Prostate gland (tissue), 2 donors: ENCODE results near the gene MAMDC2. TPM values are rescaled to one million over a fixed set of nuclear protein-coding genes. Genes with fewer than 3 reads are reported as not detected.

Experiments
- DNase-seq: peaks from one replicate; pipeline ENCODE4 v3.0.0-alpha.2; 2019; ENCODE audit warnings: low spot score
- H3K27ac ChIP-seq, 2 donors: fragments of 200-600 bp; sonication (generic); 2 replicates each; pipeline ENCODE4 v1.5.1; 2017 to 2019
- H3K27me3 ChIP-seq: fragments of 200-600 bp; sonication (generic); replicated peaks from 2 replicates; pipeline ENCODE4 v1.5.1; 2019; ENCODE audit not compliant: insufficient read depth
- H3K36me3 ChIP-seq, 2 donors: fragments of 200-600 bp; sonication (generic); 1 replicate in 1 of 2; 2 replicates in 1 of 2; pipeline versions ENCODE4 v1.5.1 to v1.8.1; 2017 to 2019
- H3K4me1 ChIP-seq: fragments of 200-600 bp; sonication (generic); replicated peaks from 2 replicates; pipeline ENCODE4 v1.5.1; 2019
- H3K4me3 ChIP-seq, 2 donors: fragments of 200-600 bp; sonication (generic); 2 replicates each; pipeline ENCODE4 v1.5.1; 2017 to 2019
- H3K9me3 ChIP-seq: fragments of 200-600 bp; sonication (generic); 2 replicates; pipeline ENCODE4 v1.5.1; 2017
- CTCF ChIP-seq, 4 experiments: fragments of 200-600 bp in 2 of 4; fragments of 450-650 bp in 2 of 4; sonication (generic) in 2 of 4; IDR thresholded peaks; 1 replicate in 3 of 4; 2 replicates in 1 of 4; pipeline ENCODE4 v1.5.1; 2016 to 2019; ENCODE audit warnings: antibody characterized with exemption in 4 of 4, mild to moderate bottlenecking in 2 of 4, moderate library complexity in 2 of 4
- POLR2A ChIP-seq: fragments of 450-650 bp; IDR thresholded peaks from one replicate; pipeline ENCODE4 v1.6.1; 2016; ENCODE audit warnings: antibody characterized with exemption, mild to moderate bottlenecking
- POLR2AphosphoS5 ChIP-seq: sonication (generic); formaldehyde crosslinking; IDR thresholded peaks from one replicate; pipeline ENCODE4 v1.6.1; 2017; ENCODE audit warnings: antibody characterized with exemption
- WGBS: methylation state at CpG from one replicate; pipeline ENCODE4 v1.1.5; 2018; 5-methylcytosine and 5-hydroxymethylcytosine counted together
- intact Hi-C: fragments of 100-400 bp; cut with DNase I; formaldehyde crosslinking; loops from one replicate; pipeline ENCODE4 v1.14.2; 2022
- total RNA-seq, 2 donors: library from RNA; depleted of rRNA; stranded (reverse); fragments of >200 nt; gene quantifications; one replicate each; pipeline ENCODE4 v1.1.0, GENCODE V29; 2016

The MAMDC2 gene
- total RNA-seq, 2 donors from 2014 or later: 4.2 to 33.8 TPM

GRCh38 chr9:70111042-70111602 is 67.5 kb downstream of the MAMDC2 start:
- H3K4me3 ChIP-seq: no peak overlapping the region
- H3K27ac ChIP-seq: no peak overlapping the region
- no peaks in the 10 kb centered on the region for H3K36me3 ChIP-seq
- H3K27me3 ChIP-seq: no peaks in the 10 kb centered on the region
- DNase-seq: peak; percentile 62
- no peaks in the 10 kb centered on the region for H3K4me1 ChIP-seq
- WGBS: 26% methylated on average over 4 of the region's 4 CpGs
- TF ChIP-seq CTCF (IDR thresholded peaks at IDR 0.05): peak; percentile 60 to 84 (median 82)
- no peak for TF ChIP-seq POLR2AphosphoS5
- no peak for TF ChIP-seq POLR2A
- H3K9me3 ChIP-seq: no peaks in the 10 kb centered on the region
- intact Hi-C loops: loop anchor here (1.0 to 10.0 kb wide), 3 partner anchors 44 to 234 kb away; no protein-coding TSS in a partner anchor

GRCh38 chr9:70111641-70112236 is 68.1 kb downstream of the MAMDC2 start:
- H3K4me3 ChIP-seq: no peak overlapping the region
- TF ChIP-seq CTCF (IDR thresholded peaks at IDR 0.05) (no peak), POLR2A (no peak), POLR2AphosphoS5 (no peak)
- H3K27ac ChIP-seq: no peak overlapping the region
- no peaks in the 10 kb centered on the region for H3K4me1 ChIP-seq
- H3K27me3 ChIP-seq: no peaks in the 10 kb centered on the region
- no peaks in the 10 kb centered on the region for H3K9me3 ChIP-seq
- intact Hi-C loops: loop anchor here (1.0 to 10.0 kb wide), 3 partner anchors 44 to 233 kb away; no protein-coding TSS in a partner anchor
- no peaks in the 10 kb centered on the region for H3K36me3 ChIP-seq
- DNase-seq: no peak
- 82% methylated on average over 5 of the region's 5 CpGs for WGBS

GRCh38 chr9:70112981-70113380 is 69.3 kb downstream of the MAMDC2 start:
- no peak for DNase-seq
- Histone ChIP-seq H3K36me3 (no peaks in the 10 kb centered on the region), H3K4me1 (no peaks in the 10 kb centered on the region), H3K9me3 (no peaks in the 10 kb centered on the region), H3K4me3 (no peak overlapping the region), H3K27me3 (no peaks in the 10 kb centered on the region), H3K27ac (no peak overlapping the region)
- intact Hi-C loops: loop anchor here (5.0 to 10.0 kb wide), 2 partner anchors 46 to 232 kb away; no protein-coding TSS in a partner anchor
- no peak for TF ChIP-seq POLR2A
- no peak for TF ChIP-seq POLR2AphosphoS5
- TF ChIP-seq CTCF (IDR thresholded peaks at IDR 0.05): no peak
- 91% methylated on average over 2 of the region's 2 CpGs for WGBS

- no peaks in the 10 kb centered on the region for H3K9me3 ChIP-seq
- no peaks in the 10 kb centered on the region for H3K4me1 ChIP-seq
- 71% methylated on average over 4 of the region's 4 CpGs for WGBS
- DNase-seq: peak; percentile 45
- H3K36me3 ChIP-seq: no peaks in the 10 kb centered on the region
- TF ChIP-seq POLR2A (no peak), CTCF (IDR thresholded peaks at IDR 0.05) (peak; percentile 21 to 74 (median 67)), POLR2AphosphoS5 (peak; percentile 18)
- H3K27ac ChIP-seq: no peak overlapping the region
- intact Hi-C loops: loop anchor here (5.0 to 10.0 kb wide), 2 partner anchors 46 to 231 kb away; no protein-coding TSS in a partner anchor
- no peaks in the 10 kb centered on the region for H3K27me3 ChIP-seq
- H3K4me3 ChIP-seq: no peak overlapping the region
Observed at GRCh38 chr9:70113403-70114022, 69.9 kb downstream of the MAMDC2 start.
